K562 (cell line): ENCODE results near the gene FAM25A. TPM values are rescaled to one million over a fixed set of nuclear protein-coding genes. Genes with fewer than 3 reads are reported as not detected.
"Not testable (repeated sequence)": the region's sequence is repeated elsewhere in the genome, so short reads cannot be mapped to it uniquely, and the experiment has no call there.

Experiments
- ATF7 ChIP-seq: fragments of 450-650 bp; IDR thresholded peaks from 2 replicates; pipeline ENCODE4 v1.7.1; 2014; ENCODE audit warnings: mild to moderate bottlenecking, moderate library complexity
- CEBPB ChIP-seq: fragments of 450-650 bp; IDR thresholded peaks from 2 replicates; pipeline ENCODE4 v1.6.1; 2016; ENCODE audit warnings: missing genetic modification characterization, missing compliant biosample characterization
- CEBPG ChIP-seq, 3 experiments: fragments of 200-800 bp in 1 of 3; sonication (Bioruptor generic) in 1 of 3; sonication (generic) in 1 of 3; formaldehyde crosslinking in 1 of 3; IDR thresholded peaks in 2 of 3; conservative IDR thresholded peaks in 1 of 3; 2 replicates each; pipeline versions ENCODE4 v1.6.1 to v1.8.0; 2016 to 2022; ENCODE audit warnings: missing compliant biosample characterization in 2 of 3, missing genetic modification characterization in 2 of 3, mild to moderate bottlenecking in 1 of 3, missing genetic modification reagents in 1 of 3
- CHD2 ChIP-seq: IDR thresholded peaks from 2 replicates; pipeline ENCODE4 v1.6.1; 2011; ENCODE audit warnings: low read depth, low read length
- DPF2 ChIP-seq: fragments of 450-650 bp; IDR thresholded peaks from 2 replicates; pipeline ENCODE4 v1.6.1; 2016
- E2F6 ChIP-seq, 2 experiments: IDR thresholded peaks; 2 replicates each; pipeline ENCODE4 v1.6.1; 2011; ENCODE audit warnings: borderline replicate concordance in 1 of 2, control low read depth in 1 of 2, low read depth in 1 of 2, low read length in 1 of 2, mild to moderate bottlenecking in 1 of 2, mixed read lengths in 1 of 2, moderate library complexity in 1 of 2; ENCODE audit not compliant: insufficient read depth in 1 of 2, insufficient read length in 1 of 2, poor library complexity in 1 of 2, severe bottlenecking in 1 of 2; ENCODE audit errors: extremely low read depth in 1 of 2
- FOXK2 ChIP-seq, 2 experiments: fragments of 450-650 bp; IDR thresholded peaks in 1 of 2; conservative IDR thresholded peaks in 1 of 2; 2 replicates each; pipeline ENCODE4 v1.6.1; 2016; ENCODE audit warnings: low read depth in 2 of 2, mild to moderate bottlenecking in 1 of 2
- JUN ChIP-seq, 2 experiments: sonication (generic) in 1 of 2; formaldehyde crosslinking in 1 of 2; IDR thresholded peaks; 2 replicates each; pipeline versions ENCODE4 v1.6.1 to v1.8.0; 2012 to 2022; ENCODE audit warnings: borderline replicate concordance in 2 of 2, mild to moderate bottlenecking in 2 of 2, improper control_type of control experiment in 1 of 2, low read depth in 1 of 2, low read length in 1 of 2, missing genetic modification reagents in 1 of 2
- JUND ChIP-seq, 2 experiments: IDR thresholded peaks; 2 replicates in 1 of 2; 3 replicates in 1 of 2; pipeline ENCODE4 v1.6.1; 2011; ENCODE audit warnings: borderline replicate concordance in 2 of 2, low read depth in 2 of 2, low read length in 2 of 2, improper control_type of control experiment in 1 of 2, missing biosample characterization in 1 of 2, missing genetic modification characterization in 1 of 2, missing genetic modification reagents in 1 of 2
- MYC ChIP-seq, 2 experiments: fragments of 250-450 bp in 1 of 2; sonication (Bioruptor Pico) in 1 of 2; IDR thresholded peaks; 2 replicates each; pipeline versions ENCODE4 v1.5.1 to v1.6.1; 2012 to 2021; ENCODE audit warnings: low read depth in 2 of 2, borderline replicate concordance in 1 of 2, improper control_type of control experiment in 1 of 2, low read length in 1 of 2, mild to moderate bottlenecking in 1 of 2, moderate library complexity in 1 of 2
- POLR2A ChIP-seq: fragments of 450-650 bp; conservative IDR thresholded peaks from 2 replicates; pipeline ENCODE4 v1.6.1; 2016
- POLR2B ChIP-seq: fragments of 450-650 bp; IDR thresholded peaks from 2 replicates; pipeline ENCODE4 v1.6.1; 2018; ENCODE audit warnings: low read depth; ENCODE audit not compliant: partially characterized antibody
- POLR2H ChIP-seq: IDR thresholded peaks from 2 replicates; pipeline ENCODE4 v1.6.1; 2016; ENCODE audit warnings: missing genetic modification characterization, low read depth, mild to moderate bottlenecking, control low read depth, missing compliant biosample characterization, moderate library complexity
- RBFOX2 ChIP-seq: fragments of 200-400 bp; formaldehyde crosslinking; IDR thresholded peaks from 2 replicates; pipeline ENCODE4 v1.6.1; 2017; ENCODE audit warnings: low read depth, mild to moderate bottlenecking, low read length, moderate library complexity
- RBM25 ChIP-seq: fragments of 200-400 bp; formaldehyde crosslinking; IDR thresholded peaks from 2 replicates; pipeline ENCODE4 v1.6.1; 2018; ENCODE audit warnings: low read length, low read depth, moderate library complexity; ENCODE audit not compliant: severe bottlenecking
- SMAD1 ChIP-seq: fragments of 150-350 bp; IDR thresholded peaks from 2 replicates; pipeline ENCODE4 v1.6.1; 2014; ENCODE audit warnings: low read length, low read depth; ENCODE audit not compliant: partially characterized antibody
- ZNF592 ChIP-seq: fragments of 450-650 bp; IDR thresholded peaks from 2 replicates; pipeline ENCODE4 v1.6.1; 2017; ENCODE audit warnings: antibody characterized with exemption, mild to moderate bottlenecking
- polyA plus RNA-seq, 8 experiments: library from polyadenylated mRNA; depleted of rRNA in 4 of 8; stranded (reverse) in 5 of 8; unstranded in 3 of 8; fragments of >200 nt; fragmentation: Nextera tagmentation in 2 of 8; fragmentation: Illumina TruSeq in 1 of 8; extraction: Ambion mirVana in 2 of 8; extraction: Trizol in 1 of 8; gene quantifications; 2 replicates each; pipeline versions ENCODE4 v1.2.1 to v1.2.3, GENCODE V29; 2011 to 2014; ENCODE audit warnings: inconsistent platforms in 1 of 8, missing spikeins in 1 of 8
- total RNA-seq, 7 experiments: library from RNA; depleted of rRNA in 6 of 7; stranded (reverse); fragments of >200 nt in 6 of 7; fragmentation: Illumina TruSeq in 2 of 7; extraction: Trizol in 2 of 7; gene quantifications; 2 replicates each; pipeline versions ENCODE4 v1.2.1 to v1.2.3, GENCODE V29; 2011 to 2021; ENCODE audit warnings: low replicate concordance in 1 of 7
- TF ChIP-seq, protein P1 (sequence below), 2 experiments: fragments of 450-650 bp; conservative IDR thresholded peaks; 2 replicates each; pipeline ENCODE4 v1.6.1; 2017; ENCODE audit warnings: mild to moderate bottlenecking in 2 of 2, moderate library complexity in 2 of 2

Gene FAM25A
- total and polyA plus RNA-seq, 9 of the 15 experiments (the other 6 are each of a cell fraction or from before 2014, with no cell fraction given), result not detected

- TF ChIP-seq POLR2B (peak; percentile 43), POLR2A (peak; percentile 65), CHD2 (peak; percentile 94), CEBPB (tag) (peak; percentile 32; the same call in 1 of the 2 replicates), FOXK2 (conservative IDR thresholded peaks at IDR 0.05 in 1 of 2, IDR thresholded peaks at IDR 0.05 in 1 of 2; ENCODE audit: low read depth in 2 of 2) (0 out of 4 replicates have a peak, but pooled peaks of 1 of the 2 experiments have one; percentile 17), CEBPG (CRISPR knock-in tag; IDR thresholded peaks at IDR 0.05) (peak; percentile 55; the same call in 1 of the 2 replicates), CEBPG (tag; conservative IDR thresholded peaks at IDR 0.05 in 1 of 2, IDR thresholded peaks at IDR 0.05 in 1 of 2) (peak in 1 of 2 experiments; percentile 66; a peak in 2 of 4 replicates), RBFOX2 (peak; percentile 47; the same call in 1 of the 2 replicates), MYC (IDR thresholded peaks at IDR 0.05; ENCODE audit: low read depth, low read length) (peak; percentile 46), ATF7 (peak; percentile 92), JUN (IDR thresholded peaks at IDR 0.05; ENCODE audit: borderline replicate concordance, low read depth, low read length) (peak; percentile 41; the same call in 1 of the 2 replicates), SMAD1 (peak; percentile 9), JUND (IDR thresholded peaks at IDR 0.05; ENCODE audit: borderline replicate concordance, low read depth, low read length) (peak; percentile 35; the same call in 1 of the 2 replicates), JUND (tag; IDR thresholded peaks at IDR 0.05; ENCODE audit: borderline replicate concordance, low read depth, low read length) (peak; percentile 47; the same call in 1 of the 3 replicates), ZNF592 (0 out of 2 replicates have a peak, but pooled peaks have one; percentile 24), DPF2 (0 out of 2 replicates have a peak, but pooled peaks have one; percentile 32), POLR2H (tag) (peak; percentile 71), RBM25 (peak; percentile 50), E2F6 (IDR thresholded peaks at IDR 0.05; ENCODE audit: borderline replicate concordance in 1 of 2, extremely low read depth in 1 of 2, insufficient read depth in 1 of 2, insufficient read length in 1 of 2, low read depth in 1 of 2, low read length in 1 of 2, poor library complexity in 1 of 2, severe bottlenecking in 1 of 2) (peak in 1 of 2 experiments; percentile 13)
- TF ChIP-seq, protein P1, sequence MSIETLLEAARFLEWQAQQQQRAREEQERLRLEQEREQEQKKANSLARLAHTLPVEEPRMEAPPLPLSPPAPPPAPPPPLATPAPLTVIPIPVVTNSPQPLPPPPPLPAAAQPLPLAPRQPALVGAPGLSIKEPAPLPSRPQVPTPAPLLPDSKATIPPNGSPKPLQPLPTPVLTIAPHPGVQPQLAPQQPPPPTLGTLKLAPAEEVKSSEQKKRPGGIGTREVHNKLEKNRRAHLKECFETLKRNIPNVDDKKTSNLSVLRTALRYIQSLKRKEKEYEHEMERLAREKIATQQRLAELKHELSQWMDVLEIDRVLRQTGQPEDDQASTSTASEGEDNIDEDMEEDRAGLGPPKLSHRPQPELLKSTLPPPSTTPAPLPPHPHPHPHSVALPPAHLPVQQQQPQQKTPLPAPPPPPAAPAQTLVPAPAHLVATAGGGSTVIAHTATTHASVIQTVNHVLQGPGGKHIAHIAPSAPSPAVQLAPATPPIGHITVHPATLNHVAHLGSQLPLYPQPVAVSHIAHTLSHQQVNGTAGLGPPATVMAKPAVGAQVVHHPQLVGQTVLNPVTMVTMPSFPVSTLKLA (conservative IDR thresholded peaks at IDR 0.05), result 0 out of 4 replicates have a peak, but pooled peaks of 1 of the 2 experiments have one; percentile 13
- not testable (repeated sequence) for TF ChIP-seq MYC (CRISPR knock-in tag; IDR thresholded peaks at IDR 0.05; ENCODE audit: borderline replicate concordance, low read depth); JUN (CRISPR knock-in tag; IDR thresholded peaks at IDR 0.05; ENCODE audit: borderline replicate concordance)
Measured at GRCh38 chr10:86981020-86981419, 39.1 kb upstream of the FAM25A start (continued).
